Measurements from ENCODE around the gene MUSK. TPM values are rescaled to one million over a fixed set of nuclear protein-coding genes. Genes with fewer than 3 reads are reported as not detected.

The MUSK gene
- total RNA-seq, 6 donors from 2014 or later, result 0.76 to 6.1 (median 3.9) TPM

DNA sequence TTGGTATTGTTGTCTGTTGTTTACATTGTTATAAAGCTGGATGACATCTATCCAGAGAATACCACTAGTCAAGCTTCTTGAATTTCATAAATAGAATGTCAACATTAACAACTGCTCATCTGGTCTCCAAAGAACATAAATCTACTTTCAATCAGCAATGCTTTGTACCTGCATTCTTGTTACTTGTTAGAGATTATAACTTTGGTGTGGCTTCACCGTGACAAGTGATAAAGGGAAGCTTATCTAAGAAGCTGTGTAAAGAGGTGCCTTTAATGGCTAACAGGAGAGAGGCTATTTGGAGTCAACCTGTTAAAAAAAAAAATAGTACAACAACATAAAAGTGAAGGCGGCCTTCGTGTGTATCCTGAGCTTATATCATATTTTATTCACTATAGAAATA is 41.8 kb downstream of the MUSK start:
- ATAC-seq (ENCODE audit: low FRiP score in 2 of 2) (no peak), DNase-seq (no peak)
- WGBS, 2 donors, result 71 to 74% methylated on average over 3 of the region's 3 CpGs
- no peak overlapping the region for H3K27ac ChIP-seq
- no peaks in the 10 kb centered on the region for H3K36me3 ChIP-seq
- no peak overlapping the region for H3K4me3 ChIP-seq
- H3K9me3 ChIP-seq, result no peaks in the 10 kb centered on the region
- H3K4me1 ChIP-seq, result no peaks in the 10 kb centered on the region
- TF ChIP-seq CTCF (IDR thresholded peaks at IDR 0.05) (no peak), EP300 (IDR thresholded peaks at IDR 0.05) (no peak), POLR2AphosphoS5 (IDR thresholded peaks at IDR 0.05) (no peak), POLR2A (IDR thresholded peaks at IDR 0.05) (no peak)
- no peaks in the 10 kb centered on the region for H3K27me3 ChIP-seq

DNA sequence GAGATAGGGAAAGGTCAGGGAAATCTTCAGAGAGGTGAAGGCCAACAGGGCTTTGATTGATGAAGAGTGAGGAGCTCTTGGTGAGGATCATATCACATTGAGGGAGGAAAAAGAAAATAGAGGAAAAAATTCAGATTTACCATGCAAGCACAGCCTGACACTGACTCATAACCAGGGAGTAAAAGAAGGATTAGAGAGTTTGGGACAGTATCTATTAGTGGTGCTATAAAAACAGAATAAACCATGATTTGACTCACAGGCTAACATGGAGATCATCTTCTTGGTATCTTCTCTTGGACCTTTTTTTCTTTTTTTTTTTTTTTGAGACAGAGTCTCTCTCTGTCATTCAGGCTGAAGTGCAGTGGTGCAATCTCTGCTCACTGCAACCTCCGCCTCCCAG is 44.4 kb downstream of the MUSK start:
- H3K4me1 ChIP-seq, result no peaks in the 10 kb centered on the region
- H3K36me3 ChIP-seq, result no peaks in the 10 kb centered on the region
- no peaks in the 10 kb centered on the region for H3K27me3 ChIP-seq
- H3K4me3 ChIP-seq, result no peak overlapping the region
- WGBS, 2 donors, result 95 to 100% methylated on average over 1 of the region's 1 CpG
- ATAC-seq (ENCODE audit: low FRiP score in 2 of 2), result no peak
- no peak overlapping the region for H3K27ac ChIP-seq
- no peak for DNase-seq
- H3K9me3 ChIP-seq, result no peaks in the 10 kb centered on the region
- TF ChIP-seq POLR2AphosphoS5 (IDR thresholded peaks at IDR 0.05), result no peak
- no peak for TF ChIP-seq CTCF (IDR thresholded peaks at IDR 0.05)
- TF ChIP-seq EP300 (IDR thresholded peaks at IDR 0.05), result no peak
- no peak for TF ChIP-seq POLR2A (IDR thresholded peaks at IDR 0.05)

GRCh38 chr9:110714314-110714713 is 45.7 kb downstream of the MUSK start:
- WGBS, 2 donors, result 26 to 39% methylated on average over 3 of the region's 3 CpGs
- no peak overlapping the region for H3K27ac ChIP-seq
- no peak for TF ChIP-seq CTCF (IDR thresholded peaks at IDR 0.05)
- no peaks in the 10 kb centered on the region for H3K36me3 ChIP-seq
- ATAC-seq (ENCODE audit: low FRiP score in 2 of 2) (no peak), DNase-seq (peak in 1 of 2 donors; percentile 24)
- H3K9me3 ChIP-seq, result no peaks in the 10 kb centered on the region
- H3K27me3 ChIP-seq, result no peaks in the 10 kb centered on the region
- no peaks in the 10 kb centered on the region for H3K4me1 ChIP-seq
- H3K4me3 ChIP-seq, result no peak overlapping the region

- H3K4me1 ChIP-seq, result no peaks in the 10 kb centered on the region
- no peak for DNase-seq
- WGBS, 2 donors, result 80 to 91% methylated on average over 1 of the region's 1 CpG
- H3K4me3 ChIP-seq, result no peak overlapping the region
- H3K27me3 ChIP-seq, result no peaks in the 10 kb centered on the region
- H3K9me3 ChIP-seq, result no peaks in the 10 kb centered on the region
- ATAC-seq (ENCODE audit: low FRiP score in 2 of 2), result no peak
- no peak overlapping the region for H3K27ac ChIP-seq
- TF ChIP-seq POLR2AphosphoS5 (IDR thresholded peaks at IDR 0.05) (no peak), EP300 (IDR thresholded peaks at IDR 0.05) (no peak), POLR2A (IDR thresholded peaks at IDR 0.05) (no peak), CTCF (IDR thresholded peaks at IDR 0.05) (no peak)
- H3K36me3 ChIP-seq, result no peaks in the 10 kb centered on the region
These were observed 59.5 kb downstream of the MUSK start for GRCh38 chr9:110728058-110728457.

- Histone ChIP-seq H3K9me3 (no peaks in the 10 kb centered on the region), H3K27me3 (no peaks in the 10 kb centered on the region), H3K4me3 (no peak overlapping the region), H3K36me3 (no peaks in the 10 kb centered on the region), H3K4me1 (no peaks in the 10 kb centered on the region), H3K27ac (no peak overlapping the region)
- TF ChIP-seq POLR2A (IDR thresholded peaks at IDR 0.05), result no peak
- ATAC-seq (ENCODE audit: low FRiP score in 2 of 2), result no peak
- no peak for DNase-seq
These were observed 61.0 kb downstream of the MUSK start for GRCh38 chr9:110729641-110730040.
